GM23338 (cell line): ENCODE results near the gene CLDN3. TPM values are rescaled to one million over a fixed set of nuclear protein-coding genes. Genes with fewer than 3 reads are reported as not detected.

Experiments used
- ATAC-seq: fragments of 200-7000 bp; cut with Tn5 transposase; 3 replicates; pipeline ENCODE4 v1.9.1; 2020
- DNase-seq: peaks from one replicate; pipeline ENCODE4 v3.0.0-alpha.2; 2015; ENCODE audit warnings: low spot score
- H2AFZ ChIP-seq: fragments of 200-600 bp; sonication (generic); 2 replicates; pipeline ENCODE4 v1.8.0; 2016; ENCODE audit warnings: antibody characterized with exemption, mild to moderate bottlenecking, moderate library complexity
- H3F3A ChIP-seq: fragments of 200-600 bp; sonication (generic); replicated peaks from 2 replicates; pipeline ENCODE4 v1.8.0; 2017; ENCODE audit warnings: antibody characterized with exemption, mixed run types, low read depth
- H3K27ac ChIP-seq: fragments of 200-600 bp; sonication (generic); 2 replicates; pipeline ENCODE4 v1.6.1; 2016; ENCODE audit warnings: low read depth
- H3K27me3 ChIP-seq: fragments of 200-600 bp; sonication (generic); 2 replicates; pipeline ENCODE4 v1.8.0; 2016; ENCODE audit warnings: mild to moderate bottlenecking, mixed run types, moderate library complexity; ENCODE audit not compliant: insufficient read depth
- H3K36me3 ChIP-seq: fragments of 200-600 bp; sonication (generic); 2 replicates; pipeline ENCODE4 v1.8.0; 2016; ENCODE audit warnings: mild to moderate bottlenecking; ENCODE audit not compliant: insufficient read depth
- H3K4me1 ChIP-seq: fragments of 200-600 bp; sonication (generic); 2 replicates; pipeline ENCODE4 v1.8.0; 2016; ENCODE audit warnings: mild to moderate bottlenecking, moderate library complexity; ENCODE audit not compliant: insufficient read depth
- H3K4me2 ChIP-seq: fragments of 200-600 bp; sonication (generic); 2 replicates; pipeline ENCODE4 v1.7.1; 2017; ENCODE audit warnings: mixed run types
- H3K4me3 ChIP-seq: fragments of 200-600 bp; sonication (generic); 2 replicates; pipeline ENCODE4 v1.6.1; 2016; ENCODE audit warnings: mixed run types
- H3K79me2 ChIP-seq: fragments of 200-600 bp; sonication (generic); replicated peaks from 2 replicates; pipeline ENCODE4 v1.8.0; 2017; ENCODE audit warnings: mild to moderate bottlenecking; ENCODE audit not compliant: insufficient read depth
- H3K9me2 ChIP-seq: fragments of 200-600 bp; sonication (generic); 2 replicates; pipeline ENCODE4 v1.8.0; 2017; ENCODE audit not compliant: insufficient read depth
- H4K20me1 ChIP-seq: fragments of 200-600 bp; sonication (generic); replicated peaks from 2 replicates; pipeline ENCODE4 v1.8.0; 2017; ENCODE audit warnings: mild to moderate bottlenecking; ENCODE audit not compliant: insufficient read depth
- H3K27ac Mint-ChIP-seq: 2 replicates; pipeline ENCODE4 v1.8.0; 2020; ENCODE audit warnings: inconsistent platforms, mild to moderate bottlenecking, moderate library complexity, mixed read lengths
- H3K27me3 Mint-ChIP-seq: 3 replicates; pipeline ENCODE4 v1.8.0; 2022; ENCODE audit warnings: low read depth, mild to moderate bottlenecking, moderate library complexity, mixed read lengths, inconsistent platforms; ENCODE audit not compliant: insufficient read depth, poor library complexity
- H3K36me3 Mint-ChIP-seq: 3 replicates; pipeline ENCODE4 v1.8.0; 2021; ENCODE audit warnings: low read depth, mild to moderate bottlenecking, inconsistent platforms, moderate library complexity, mixed read lengths
- H3K4me1 Mint-ChIP-seq: 3 replicates; pipeline ENCODE4 v1.8.0; 2020; ENCODE audit warnings: mild to moderate bottlenecking, inconsistent platforms, mixed read lengths
- H3K4me3 Mint-ChIP-seq: 3 replicates; pipeline ENCODE4 v1.8.0; 2021; ENCODE audit warnings: moderate library complexity, mild to moderate bottlenecking, inconsistent platforms, mixed read lengths
- H3K9me3 Mint-ChIP-seq: 3 replicates; pipeline ENCODE4 v1.8.0; 2020; ENCODE audit warnings: moderate library complexity, mild to moderate bottlenecking, inconsistent platforms, mixed read lengths
- CREB1 ChIP-seq: fragments of 250-450 bp; sonication (Bioruptor Pico); IDR thresholded peaks from 2 replicates; pipeline ENCODE4 v1.5.0; 2020; ENCODE audit warnings: low read depth, mild to moderate bottlenecking, moderate library complexity
- EZH2 ChIP-seq: fragments of 200-600 bp; sonication (generic); IDR thresholded peaks from one replicate; pipeline ENCODE4 v1.8.0; 2017; ENCODE audit warnings: antibody characterized with exemption, mild to moderate bottlenecking, low read depth; ENCODE audit not compliant: unreplicated experiment
- EZH2phosphoT487 ChIP-seq: fragments of 200-600 bp; sonication (generic); IDR thresholded peaks from one replicate; pipeline ENCODE4 v1.8.1; 2018; ENCODE audit warnings: antibody characterized with exemption; ENCODE audit not compliant: unreplicated experiment
- POLR2AphosphoS5 ChIP-seq: IDR thresholded peaks from 2 replicates; pipeline ENCODE4 v1.6.1; 2016; ENCODE audit warnings: antibody characterized with exemption, low read depth
- ZNF114 ChIP-seq: fragments of 250-450 bp; sonication (Bioruptor Pico); IDR thresholded peaks from 2 replicates; pipeline ENCODE4 v1.5.0; 2020; ENCODE audit warnings: mild to moderate bottlenecking, moderate library complexity
- ZNF331 ChIP-seq: fragments of 250-450 bp; sonication (Bioruptor Pico); IDR thresholded peaks from 2 replicates; pipeline ENCODE4 v1.5.0; 2020; ENCODE audit warnings: low read depth, mild to moderate bottlenecking, moderate library complexity
- polyA plus RNA-seq: library from polyadenylated mRNA; unstranded; fragments of >200 nt; fragmentation: Nextera tagmentation; extraction: Ambion mirVana; gene quantifications from 2 replicates; pipeline ENCODE4 v1.2.1, GENCODE V29; 2016
- total RNA-seq: library from RNA; depleted of rRNA; stranded (reverse); fragments of >200 nt; shearing (Covaris generic); gene quantifications from 2 replicates; pipeline ENCODE4 v1.2.3, GENCODE V29; 2014
- TF ChIP-seq, protein P1 (sequence below), 2 experiments: fragments of 200-600 bp in 1 of 2; sonication (generic) in 1 of 2; conservative IDR thresholded peaks; 2 replicates each; pipeline versions ENCODE4 v1.5.1 to v1.6.1; 2016 to 2017; ENCODE audit warnings: antibody characterized with exemption in 2 of 2, low read depth in 2 of 2, mild to moderate bottlenecking in 2 of 2, moderate library complexity in 1 of 2
- TF ChIP-seq, protein P2 (sequence below): IDR thresholded peaks from one replicate; pipeline ENCODE4 v1.6.1; 2018; ENCODE audit warnings: antibody characterized with exemption; ENCODE audit not compliant: unreplicated experiment
- TF ChIP-seq, protein P3 (sequence below): fragments of 250-450 bp; sonication (Bioruptor Pico); IDR thresholded peaks from 2 replicates; pipeline ENCODE4 v1.5.0; 2020; ENCODE audit warnings: mild to moderate bottlenecking, moderate library complexity

The CLDN3 gene
- total and polyA plus RNA-seq, 2 experiments from 2014 or later, result 20.1 to 27.7 TPM

DNA sequence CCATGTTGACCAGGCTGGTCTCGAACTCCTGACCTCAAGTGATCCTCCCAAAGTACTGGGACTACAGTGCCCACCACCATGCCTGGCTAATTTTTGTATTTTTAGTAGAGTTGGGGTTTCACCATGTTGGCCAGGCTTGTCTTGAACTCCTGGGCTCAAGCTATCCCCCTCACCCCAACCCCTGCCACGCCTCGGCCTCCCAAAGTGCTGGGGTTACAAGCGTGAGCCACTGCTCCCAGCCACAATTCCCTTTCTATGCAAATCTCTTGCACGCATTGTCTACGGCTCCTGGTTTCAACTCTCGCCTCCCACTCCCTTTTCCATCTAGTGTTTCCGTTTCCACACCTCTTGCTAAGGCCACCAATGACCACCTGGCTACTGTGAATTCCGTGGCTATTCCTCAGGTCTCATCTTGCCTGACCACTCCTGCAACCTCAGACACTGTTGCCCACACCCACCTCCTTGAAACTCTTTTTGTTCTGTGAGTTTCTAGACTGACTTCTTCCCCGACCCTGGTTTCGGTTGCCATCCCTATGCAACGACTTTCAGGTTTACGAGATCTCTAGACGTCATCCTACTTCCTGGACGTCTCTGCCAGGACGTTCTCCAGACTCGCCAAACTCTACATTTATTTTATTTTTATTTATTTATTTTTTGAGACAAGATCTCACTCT, 3.4 kb downstream of the CLDN3 start:
- H3K36me3 ChIP-seq, result no peaks in the 10 kb centered on the region
- H3K79me2 ChIP-seq, result no peaks in the 10 kb centered on the region
- H3K4me1 ChIP-seq, result peaks cover 12% of the 10 kb centered on the region
- no peak for TF ChIP-seq ZNF114 (CRISPR knock-in tag)
- H2AFZ ChIP-seq, result no peak overlapping the region
- DNase-seq, result no peak
- no peak overlapping the region for H3K4me2 ChIP-seq
- H3K4me3 Mint-ChIP-seq, result no peak overlapping the region
- H3K27me3 ChIP-seq, result peaks cover 17% of the 10 kb centered on the region
- peaks cover 8% of the 10 kb centered on the region; the same call in 1 of the 2 replicates for H3K9me2 ChIP-seq
- no peak overlapping the region for H3K4me3 ChIP-seq
- ATAC-seq, result no peak
- no peaks in the 10 kb centered on the region for H3F3A ChIP-seq
- H3K9me3 Mint-ChIP-seq, result no peaks in the 10 kb centered on the region; the same call in 2 of the 3 replicates
- H4K20me1 ChIP-seq, result no peaks in the 10 kb centered on the region
- peaks cover 16% of the 10 kb centered on the region for H3K4me1 Mint-ChIP-seq
- no peak overlapping the region for H3K27ac ChIP-seq
- peaks cover 15% of the 10 kb centered on the region for H3K27me3 Mint-ChIP-seq
- H3K27ac Mint-ChIP-seq, result no peak overlapping the region
- 0 out of 3 replicates have a peak, but pooled peaks cover 5% of the 10 kb centered on the region for H3K36me3 Mint-ChIP-seq

DNA sequence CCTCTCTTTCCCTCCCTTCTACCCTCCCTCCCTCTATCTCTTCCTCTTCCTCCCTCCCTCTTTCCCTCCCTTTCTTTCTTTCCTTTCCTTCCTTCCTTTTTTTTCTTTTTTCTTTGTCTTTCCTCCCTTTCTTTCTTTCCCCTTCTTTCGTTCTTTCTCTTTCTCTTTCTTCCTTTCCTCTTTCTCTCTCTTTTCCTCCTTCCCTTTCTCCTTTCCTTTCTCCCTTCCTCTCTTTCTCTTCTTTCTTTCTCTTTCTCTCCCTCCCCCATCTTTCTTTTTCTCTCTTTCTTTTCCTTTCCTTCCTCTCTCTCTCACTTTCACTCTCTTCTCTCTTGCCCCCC, 7.4 kb downstream of the CLDN3 start:
- Histone ChIP-seq H3K4me3 (no peak overlapping the region), H2AFZ (peak overlapping the region; percentile 76), H3F3A (no peaks in the 10 kb centered on the region), H3K36me3 (no peaks in the 10 kb centered on the region), H3K27me3 (no peaks in the 10 kb centered on the region), H3K9me2 (peaks cover 5% of the 10 kb centered on the region; the same call in 1 of the 2 replicates), H3K4me2 (no peak overlapping the region), H3K27ac (no peak overlapping the region), H3K79me2 (no peaks in the 10 kb centered on the region), H4K20me1 (no peaks in the 10 kb centered on the region), H3K4me1 (peaks cover 9% of the 10 kb centered on the region)
- H3K27me3 Mint-ChIP-seq, result peaks cover 8% of the 10 kb centered on the region
- H3K4me1 Mint-ChIP-seq, result peaks cover 11% of the 10 kb centered on the region
- no peak overlapping the region; the same call in 2 of the 3 replicates for H3K4me3 Mint-ChIP-seq
- ATAC-seq (no peak), DNase-seq (no peak)
- no peaks in the 10 kb centered on the region for H3K36me3 Mint-ChIP-seq
- no peak overlapping the region for H3K27ac Mint-ChIP-seq
- H3K9me3 Mint-ChIP-seq, result no peaks in the 10 kb centered on the region; the same call in 2 of the 3 replicates
- TF ChIP-seq CREB1 (CRISPR knock-in tag) (no peak), ZNF331 (CRISPR knock-in tag) (no peak), EZH2phosphoT487 (no peak), EZH2 (no peak), POLR2AphosphoS5 (no peak)
- TF ChIP-seq, protein P1, sequence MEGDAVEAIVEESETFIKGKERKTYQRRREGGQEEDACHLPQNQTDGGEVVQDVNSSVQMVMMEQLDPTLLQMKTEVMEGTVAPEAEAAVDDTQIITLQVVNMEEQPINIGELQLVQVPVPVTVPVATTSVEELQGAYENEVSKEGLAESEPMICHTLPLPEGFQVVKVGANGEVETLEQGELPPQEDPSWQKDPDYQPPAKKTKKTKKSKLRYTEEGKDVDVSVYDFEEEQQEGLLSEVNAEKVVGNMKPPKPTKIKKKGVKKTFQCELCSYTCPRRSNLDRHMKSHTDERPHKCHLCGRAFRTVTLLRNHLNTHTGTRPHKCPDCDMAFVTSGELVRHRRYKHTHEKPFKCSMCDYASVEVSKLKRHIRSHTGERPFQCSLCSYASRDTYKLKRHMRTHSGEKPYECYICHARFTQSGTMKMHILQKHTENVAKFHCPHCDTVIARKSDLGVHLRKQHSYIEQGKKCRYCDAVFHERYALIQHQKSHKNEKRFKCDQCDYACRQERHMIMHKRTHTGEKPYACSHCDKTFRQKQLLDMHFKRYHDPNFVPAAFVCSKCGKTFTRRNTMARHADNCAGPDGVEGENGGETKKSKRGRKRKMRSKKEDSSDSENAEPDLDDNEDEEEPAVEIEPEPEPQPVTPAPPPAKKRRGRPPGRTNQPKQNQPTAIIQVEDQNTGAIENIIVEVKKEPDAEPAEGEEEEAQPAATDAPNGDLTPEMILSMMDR (conservative IDR thresholded peaks at IDR 0.05; ENCODE audit: low read depth in 2 of 2), result no peak
- TF ChIP-seq, protein P2, sequence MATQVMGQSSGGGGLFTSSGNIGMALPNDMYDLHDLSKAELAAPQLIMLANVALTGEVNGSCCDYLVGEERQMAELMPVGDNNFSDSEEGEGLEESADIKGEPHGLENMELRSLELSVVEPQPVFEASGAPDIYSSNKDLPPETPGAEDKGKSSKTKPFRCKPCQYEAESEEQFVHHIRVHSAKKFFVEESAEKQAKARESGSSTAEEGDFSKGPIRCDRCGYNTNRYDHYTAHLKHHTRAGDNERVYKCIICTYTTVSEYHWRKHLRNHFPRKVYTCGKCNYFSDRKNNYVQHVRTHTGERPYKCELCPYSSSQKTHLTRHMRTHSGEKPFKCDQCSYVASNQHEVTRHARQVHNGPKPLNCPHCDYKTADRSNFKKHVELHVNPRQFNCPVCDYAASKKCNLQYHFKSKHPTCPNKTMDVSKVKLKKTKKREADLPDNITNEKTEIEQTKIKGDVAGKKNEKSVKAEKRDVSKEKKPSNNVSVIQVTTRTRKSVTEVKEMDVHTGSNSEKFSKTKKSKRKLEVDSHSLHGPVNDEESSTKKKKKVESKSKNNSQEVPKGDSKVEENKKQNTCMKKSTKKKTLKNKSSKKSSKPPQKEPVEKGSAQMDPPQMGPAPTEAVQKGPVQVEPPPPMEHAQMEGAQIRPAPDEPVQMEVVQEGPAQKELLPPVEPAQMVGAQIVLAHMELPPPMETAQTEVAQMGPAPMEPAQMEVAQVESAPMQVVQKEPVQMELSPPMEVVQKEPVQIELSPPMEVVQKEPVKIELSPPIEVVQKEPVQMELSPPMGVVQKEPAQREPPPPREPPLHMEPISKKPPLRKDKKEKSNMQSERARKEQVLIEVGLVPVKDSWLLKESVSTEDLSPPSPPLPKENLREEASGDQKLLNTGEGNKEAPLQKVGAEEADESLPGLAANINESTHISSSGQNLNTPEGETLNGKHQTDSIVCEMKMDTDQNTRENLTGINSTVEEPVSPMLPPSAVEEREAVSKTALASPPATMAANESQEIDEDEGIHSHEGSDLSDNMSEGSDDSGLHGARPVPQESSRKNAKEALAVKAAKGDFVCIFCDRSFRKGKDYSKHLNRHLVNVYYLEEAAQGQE, result no peak
- TF ChIP-seq, protein P3, sequence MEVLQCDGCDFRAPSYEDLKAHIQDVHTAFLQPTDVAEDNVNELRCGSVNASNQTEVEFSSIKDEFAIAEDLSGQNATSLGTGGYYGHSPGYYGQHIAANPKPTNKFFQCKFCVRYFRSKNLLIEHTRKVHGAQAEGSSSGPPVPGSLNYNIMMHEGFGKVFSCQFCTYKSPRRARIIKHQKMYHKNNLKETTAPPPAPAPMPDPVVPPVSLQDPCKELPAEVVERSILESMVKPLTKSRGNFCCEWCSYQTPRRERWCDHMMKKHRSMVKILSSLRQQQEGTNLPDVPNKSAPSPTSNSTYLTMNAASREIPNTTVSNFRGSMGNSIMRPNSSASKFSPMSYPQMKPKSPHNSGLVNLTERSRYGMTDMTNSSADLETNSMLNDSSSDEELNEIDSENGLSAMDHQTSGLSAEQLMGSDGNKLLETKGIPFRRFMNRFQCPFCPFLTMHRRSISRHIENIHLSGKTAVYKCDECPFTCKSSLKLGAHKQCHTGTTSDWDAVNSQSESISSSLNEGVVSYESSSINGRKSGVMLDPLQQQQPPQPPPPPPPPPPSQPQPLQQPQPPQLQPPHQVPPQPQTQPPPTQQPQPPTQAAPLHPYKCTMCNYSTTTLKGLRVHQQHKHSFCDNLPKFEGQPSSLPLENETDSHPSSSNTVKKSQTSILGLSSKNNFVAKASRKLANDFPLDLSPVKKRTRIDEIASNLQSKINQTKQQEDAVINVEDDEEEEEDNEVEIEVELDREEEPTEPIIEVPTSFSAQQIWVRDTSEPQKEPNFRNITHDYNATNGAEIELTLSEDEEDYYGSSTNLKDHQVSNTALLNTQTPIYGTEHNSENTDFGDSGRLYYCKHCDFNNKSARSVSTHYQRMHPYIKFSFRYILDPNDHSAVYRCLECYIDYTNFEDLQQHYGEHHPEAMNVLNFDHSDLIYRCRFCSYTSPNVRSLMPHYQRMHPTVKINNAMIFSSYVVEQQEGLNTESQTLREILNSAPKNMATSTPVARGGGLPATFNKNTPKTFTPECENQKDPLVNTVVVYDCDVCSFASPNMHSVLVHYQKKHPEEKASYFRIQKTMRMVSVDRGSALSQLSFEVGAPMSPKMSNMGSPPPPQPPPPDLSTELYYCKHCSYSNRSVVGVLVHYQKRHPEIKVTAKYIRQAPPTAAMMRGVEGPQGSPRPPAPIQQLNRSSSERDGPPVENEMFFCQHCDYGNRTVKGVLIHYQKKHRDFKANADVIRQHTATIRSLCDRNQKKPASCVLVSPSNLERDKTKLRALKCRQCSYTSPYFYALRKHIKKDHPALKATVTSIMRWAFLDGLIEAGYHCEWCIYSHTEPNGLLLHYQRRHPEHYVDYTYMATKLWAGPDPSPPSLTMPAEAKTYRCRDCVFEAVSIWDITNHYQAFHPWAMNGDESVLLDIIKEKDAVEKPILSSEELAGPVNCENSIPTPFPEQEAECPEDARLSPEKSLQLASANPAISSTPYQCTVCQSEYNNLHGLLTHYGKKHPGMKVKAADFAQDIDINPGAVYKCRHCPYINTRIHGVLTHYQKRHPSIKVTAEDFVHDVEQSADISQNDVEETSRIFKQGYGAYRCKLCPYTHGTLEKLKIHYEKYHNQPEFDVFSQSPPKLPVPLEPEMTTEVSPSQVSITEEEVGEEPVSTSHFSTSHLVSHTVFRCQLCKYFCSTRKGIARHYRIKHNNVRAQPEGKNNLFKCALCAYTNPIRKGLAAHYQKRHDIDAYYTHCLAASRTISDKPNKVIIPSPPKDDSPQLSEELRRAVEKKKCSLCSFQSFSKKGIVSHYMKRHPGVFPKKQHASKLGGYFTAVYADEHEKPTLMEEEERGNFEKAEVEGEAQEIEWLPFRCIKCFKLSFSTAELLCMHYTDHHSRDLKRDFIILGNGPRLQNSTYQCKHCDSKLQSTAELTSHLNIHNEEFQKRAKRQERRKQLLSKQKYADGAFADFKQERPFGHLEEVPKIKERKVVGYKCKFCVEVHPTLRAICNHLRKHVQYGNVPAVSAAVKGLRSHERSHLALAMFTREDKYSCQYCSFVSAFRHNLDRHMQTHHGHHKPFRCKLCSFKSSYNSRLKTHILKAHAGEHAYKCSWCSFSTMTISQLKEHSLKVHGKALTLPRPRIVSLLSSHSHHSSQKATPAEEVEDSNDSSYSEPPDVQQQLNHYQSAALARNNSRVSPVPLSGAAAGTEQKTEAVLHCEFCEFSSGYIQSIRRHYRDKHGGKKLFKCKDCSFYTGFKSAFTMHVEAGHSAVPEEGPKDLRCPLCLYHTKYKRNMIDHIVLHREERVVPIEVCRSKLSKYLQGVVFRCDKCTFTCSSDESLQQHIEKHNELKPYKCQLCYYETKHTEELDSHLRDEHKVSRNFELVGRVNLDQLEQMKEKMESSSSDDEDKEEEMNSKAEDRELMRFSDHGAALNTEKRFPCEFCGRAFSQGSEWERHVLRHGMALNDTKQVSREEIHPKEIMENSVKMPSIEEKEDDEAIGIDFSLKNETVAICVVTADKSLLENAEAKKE (CRISPR knock-in tag), result no peak
